Measurements from ENCODE around the gene ALCAM.

- TF ChIP-seq CTCF (IDR thresholded peaks at IDR 0.05) (no peak), EP300 (IDR thresholded peaks at IDR 0.05) (no peak)
Observed at GRCh38 chr3:105505170-105505569, 138.5 kb downstream of the ALCAM start.
